NB4 (cell line): ENCODE data around the gene DNAJC24.

Experiments
- CTCF ChIP-seq: IDR thresholded peaks from one replicate; pipeline ENCODE4 v1.5.1; 2012; ENCODE audit warnings: low read depth, low read length
- POLR2A ChIP-seq: IDR thresholded peaks from 2 replicates; pipeline ENCODE4 v1.6.1; 2011; ENCODE audit warnings: mild to moderate bottlenecking; ENCODE audit not compliant: insufficient read length; ENCODE audit errors: extremely low read depth

GRCh38 chr11:31337806-31338205 is 31.9 kb upstream of the DNAJC24 start:
- TF ChIP-seq CTCF (no peak), POLR2A (no peak)
